HG02588 (cell line): ENCODE results near the gene LYL1.
A peak's percentile ranks its signal among the peaks of the same experiment; 100 is the strongest.

Experiments used
- ATAC-seq: cut with Tn5 transposase; IDR thresholded peaks from one replicate; pipeline ENCODE4 v1.9.1; 2021; ENCODE audit warnings: mild to moderate bottlenecking, moderate library complexity; ENCODE audit not compliant: unreplicated experiment

LYL1 gene

DNA sequence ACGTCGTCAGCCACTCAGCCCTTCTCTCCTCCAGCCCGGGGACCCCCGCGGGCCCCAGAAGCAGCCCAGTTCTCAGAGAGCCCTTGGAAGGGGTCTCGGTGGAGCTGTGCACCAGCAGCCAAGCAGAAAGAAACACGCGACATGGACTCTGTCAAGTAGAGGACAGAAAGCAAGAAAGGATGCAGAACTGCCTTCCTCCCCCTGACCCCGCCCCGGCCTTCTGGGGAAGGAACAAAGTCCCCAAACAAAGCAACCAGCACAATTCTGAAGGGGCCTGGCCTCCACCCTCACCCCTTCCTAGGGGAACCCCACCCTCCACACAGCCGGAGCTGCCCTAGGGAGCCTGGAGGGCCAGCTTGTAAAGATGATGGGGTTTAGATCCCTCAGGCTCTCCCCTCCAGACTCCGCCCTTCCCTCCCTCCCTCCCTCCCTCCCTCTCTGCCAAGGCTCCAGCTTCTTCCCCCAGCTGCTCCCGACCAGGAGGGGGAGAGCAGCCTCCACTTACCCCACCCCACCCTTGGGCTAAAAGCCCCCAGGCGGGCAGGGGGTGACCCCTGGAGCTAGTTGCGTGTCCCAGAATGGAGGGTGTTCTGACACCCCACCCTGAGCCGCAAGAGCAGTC is 7.8 kb downstream of the LYL1 start:
- no peak for ATAC-seq

DNA sequence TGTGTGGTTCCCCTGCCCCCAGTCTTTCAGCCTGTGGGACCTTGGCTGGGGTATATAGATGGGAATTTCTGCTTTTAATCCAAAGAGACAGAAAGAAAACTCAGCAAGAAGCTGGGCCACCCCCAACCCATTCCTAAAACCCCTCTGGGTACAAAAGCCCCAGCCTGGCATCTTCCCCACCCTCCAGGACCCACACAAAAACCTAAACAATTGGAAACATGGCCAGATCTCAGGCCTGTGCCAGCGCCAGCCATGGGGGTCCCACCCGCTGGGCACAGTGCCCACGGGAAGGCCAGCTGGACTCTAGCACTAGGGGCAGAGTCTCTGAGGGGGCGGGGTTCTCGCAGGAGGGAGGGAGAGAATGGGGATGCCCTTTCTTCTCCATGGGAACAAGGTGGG is 8.6 kb downstream of the LYL1 start:
- no peak for ATAC-seq

DNA sequence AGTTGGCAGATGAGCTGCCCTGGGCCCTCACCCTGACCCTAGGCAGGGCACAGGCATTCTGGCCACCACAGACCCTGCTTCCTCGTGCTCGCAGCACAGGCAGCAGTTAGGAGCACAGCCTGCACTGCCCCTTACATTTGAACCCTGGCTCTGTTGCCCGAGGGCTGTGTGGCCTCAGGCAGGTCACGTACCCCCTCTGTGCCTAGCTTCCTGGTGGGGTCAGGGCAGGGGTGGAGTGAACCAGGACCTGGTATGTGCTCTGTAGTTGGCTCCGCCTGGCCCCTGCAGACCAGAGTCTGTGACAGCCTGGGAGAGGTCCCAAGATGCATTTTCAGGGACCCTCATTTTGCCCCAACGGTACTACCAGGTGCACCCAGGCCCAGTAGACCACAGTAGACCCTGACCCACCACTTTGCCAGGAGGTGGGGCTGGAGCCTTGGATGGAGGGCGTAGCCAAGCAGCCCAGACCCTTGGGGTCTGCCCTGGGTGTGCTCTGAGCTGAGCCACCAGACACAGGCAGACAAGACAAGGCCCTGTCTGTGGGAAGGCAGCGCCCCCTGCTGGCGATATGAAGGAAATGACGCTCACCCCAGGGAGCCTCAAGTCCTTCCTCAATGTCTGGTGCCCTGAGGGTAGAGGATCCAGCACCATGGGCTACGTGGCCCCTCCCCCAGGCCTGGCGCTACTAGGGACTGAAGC is 9.1 kb downstream of the LYL1 start:
- ATAC-seq, result peak; percentile 48

DNA sequence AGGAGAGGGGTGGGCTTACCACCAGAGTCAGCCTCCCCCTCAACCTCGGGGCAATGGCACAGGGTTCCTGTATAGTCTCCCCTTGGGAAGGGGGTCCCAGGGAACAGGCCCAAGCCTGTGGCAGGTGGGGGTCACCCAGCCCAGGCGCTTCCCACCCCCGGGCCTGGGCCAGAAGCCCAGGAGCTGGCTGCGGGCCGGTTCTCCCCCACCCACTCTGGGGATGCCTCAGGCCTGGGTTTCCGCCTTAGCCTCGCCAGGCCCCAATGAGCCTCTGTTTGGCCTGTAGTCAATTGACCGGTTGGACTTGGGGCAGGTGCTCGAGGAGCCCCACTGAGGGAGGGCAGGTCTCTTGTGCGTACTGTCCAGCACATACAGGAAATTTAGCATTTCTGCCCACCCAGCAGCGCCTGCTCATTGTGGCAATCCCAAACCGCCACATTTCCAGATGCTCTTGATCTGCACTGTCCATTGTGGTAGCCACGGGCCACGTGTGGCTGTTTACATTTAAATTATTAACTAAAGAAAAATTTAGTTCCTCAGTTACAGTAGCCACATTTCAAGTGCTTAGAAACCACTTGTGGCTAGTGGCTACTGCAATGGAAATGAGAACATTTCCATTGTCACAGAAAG is 9.9 kb downstream of the LYL1 start:
- ATAC-seq, result no peak

DNA sequence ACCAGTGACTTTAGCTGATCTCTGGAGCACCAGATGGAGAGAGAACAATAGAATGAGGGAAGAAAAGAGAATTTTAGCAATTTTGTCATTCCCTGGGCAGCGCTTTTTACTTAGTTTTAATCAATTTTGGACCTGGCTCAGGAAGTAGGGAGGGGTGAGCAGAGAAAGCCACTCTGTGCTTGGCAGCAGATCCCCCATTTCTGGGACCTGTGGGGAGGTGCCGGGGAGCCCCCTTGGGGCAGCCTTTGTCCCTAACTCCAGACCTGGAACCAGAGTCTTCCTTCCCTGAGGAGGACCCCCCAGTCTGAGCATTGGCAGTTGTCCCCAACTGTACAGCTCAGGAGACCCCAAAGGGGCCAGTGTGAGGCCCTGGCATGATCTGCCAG is 10.5 kb downstream of the LYL1 start:
- no peak for ATAC-seq

DNA sequence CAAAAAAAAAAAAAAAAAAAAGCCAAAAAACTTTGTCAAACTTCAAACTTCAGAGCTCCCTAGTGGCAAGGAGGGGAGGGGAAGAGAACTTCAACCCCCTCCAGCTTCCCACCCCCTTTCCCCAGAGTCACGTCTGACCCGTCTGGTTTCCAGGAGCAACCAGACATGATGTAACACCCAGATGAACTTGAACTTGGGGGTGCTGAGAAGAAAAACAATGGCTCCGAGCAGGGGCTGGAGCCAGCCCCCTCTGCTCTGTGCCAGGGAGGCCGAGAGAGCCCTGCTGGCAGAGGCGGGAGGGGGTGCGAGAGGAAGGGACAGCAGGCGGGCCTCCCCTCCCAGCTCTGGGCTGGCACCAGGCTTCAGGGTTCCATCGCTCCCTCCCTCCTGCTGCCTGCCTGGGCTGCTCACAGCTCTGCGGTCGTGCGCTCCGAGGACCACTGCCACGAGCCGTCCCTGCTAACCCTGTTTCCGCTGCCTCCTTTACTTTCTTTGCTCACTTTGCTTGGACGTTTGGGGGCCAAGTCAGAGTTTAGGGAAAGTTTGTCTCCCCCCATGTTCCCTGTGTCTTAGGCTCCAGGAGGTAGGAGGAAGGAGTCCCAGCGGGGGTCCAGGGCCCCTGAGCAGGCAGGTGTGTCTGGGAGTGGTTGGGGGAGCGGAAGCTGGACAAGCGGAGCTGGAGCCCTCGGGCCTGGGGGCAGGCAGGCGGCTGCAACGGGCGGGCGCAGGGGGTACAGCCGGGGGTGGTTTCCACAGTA is 11.1 kb downstream of the LYL1 start:
- no peak for ATAC-seq

DNA sequence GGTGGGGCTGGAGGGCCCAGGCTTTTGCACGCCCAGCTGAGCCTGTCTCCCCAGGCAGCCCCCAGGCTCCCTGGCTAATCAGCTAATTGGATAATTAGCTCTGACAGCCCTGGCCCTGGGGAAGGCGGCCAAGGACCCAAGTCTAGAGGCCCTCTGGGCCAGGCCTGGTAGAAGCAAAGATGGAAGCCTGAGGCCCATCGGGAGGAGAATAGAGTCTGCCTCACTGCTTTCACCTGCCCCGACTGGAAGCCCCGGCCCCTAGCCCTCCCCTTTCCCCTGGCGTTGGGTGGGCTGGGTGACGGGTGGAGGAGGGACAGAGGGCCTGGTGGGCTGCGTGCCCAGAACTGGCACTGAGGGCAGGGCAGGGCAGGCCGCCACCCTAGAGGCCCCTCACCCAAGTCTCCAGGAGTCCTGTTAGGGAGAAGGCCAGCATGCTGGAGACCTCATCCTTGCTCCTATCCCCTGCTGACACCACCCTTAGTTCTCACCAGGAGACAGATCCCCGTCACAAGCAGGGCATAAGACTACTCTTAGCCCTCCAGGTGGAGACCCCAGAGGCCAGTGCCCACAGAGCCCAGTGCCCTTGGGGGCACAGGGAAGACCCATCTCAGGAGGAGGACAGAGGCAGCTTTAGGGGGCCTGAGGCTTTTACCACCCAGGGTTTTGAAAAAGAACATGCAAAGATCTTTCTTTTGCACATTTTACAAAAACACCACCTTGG is 12.0 kb downstream of the LYL1 start:
- no peak for ATAC-seq

DNA sequence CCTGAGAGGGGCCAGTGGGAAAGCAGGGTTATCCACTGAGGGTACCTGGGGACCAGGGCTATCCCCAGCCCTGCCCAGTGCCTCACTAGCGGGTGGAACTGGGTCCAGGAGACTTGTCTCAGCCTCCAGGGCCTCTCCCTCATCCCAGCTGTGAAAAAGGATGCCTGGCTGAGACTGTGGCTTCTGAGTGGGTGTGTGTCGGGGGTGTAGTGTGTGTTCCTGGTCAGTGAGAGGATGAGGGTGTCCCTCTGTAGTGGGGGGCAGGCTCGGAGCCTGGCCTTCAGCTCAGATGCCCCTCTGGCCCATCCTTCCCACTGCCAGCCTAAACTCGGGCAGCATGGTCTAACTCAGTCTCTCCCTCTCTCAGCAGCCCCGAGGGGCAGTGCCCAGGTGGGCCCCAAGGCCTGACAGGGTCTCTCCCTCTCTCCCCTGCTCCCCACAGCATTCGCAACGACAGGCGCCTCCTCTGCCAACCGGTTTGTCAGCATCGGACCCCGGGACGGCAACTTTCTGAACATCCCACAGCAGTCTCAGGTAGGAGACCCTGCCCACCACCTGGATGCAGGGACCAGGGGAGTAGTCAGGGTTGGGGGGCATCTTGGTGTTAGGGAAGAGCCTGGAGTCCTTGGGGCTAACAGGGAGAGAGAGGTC is 12.7 kb downstream of the LYL1 start:
- no peak for ATAC-seq

DNA sequence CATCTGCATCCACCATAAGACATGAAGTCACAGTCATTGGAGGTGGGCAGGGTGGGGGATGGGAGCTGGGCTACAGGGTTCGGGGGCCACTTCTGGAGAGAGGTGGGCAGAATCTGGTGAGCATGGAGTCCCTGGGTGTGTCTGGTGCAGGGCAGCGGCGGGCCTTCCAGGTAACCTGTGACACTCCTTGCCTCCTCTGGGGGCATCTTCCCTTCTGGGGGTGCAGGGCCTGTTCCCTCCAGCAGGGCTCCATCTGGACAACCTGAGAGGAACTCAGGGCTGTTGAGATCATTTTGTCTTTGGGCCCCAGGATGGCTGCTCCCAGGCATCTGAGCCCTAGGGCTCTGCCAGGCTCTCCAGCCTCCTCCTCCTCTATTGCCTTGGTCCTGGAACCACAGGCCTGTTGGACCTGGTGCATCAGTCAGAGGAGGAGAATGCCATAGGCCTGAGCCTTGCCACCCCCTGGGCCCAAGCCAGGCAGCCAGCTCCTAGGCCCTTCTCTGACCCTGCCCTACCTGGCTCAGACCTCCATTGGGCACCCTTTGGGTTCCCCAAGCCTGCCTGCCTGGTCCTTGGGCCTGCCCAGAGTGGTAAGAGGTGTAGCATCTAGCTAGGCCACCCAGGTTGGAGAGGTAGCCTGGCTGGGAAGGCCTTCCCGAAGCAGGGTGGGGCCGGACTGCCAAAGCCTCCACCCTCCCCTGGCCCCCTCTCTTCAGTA is 13.4 kb downstream of the LYL1 start:
- ATAC-seq, result no peak

DNA sequence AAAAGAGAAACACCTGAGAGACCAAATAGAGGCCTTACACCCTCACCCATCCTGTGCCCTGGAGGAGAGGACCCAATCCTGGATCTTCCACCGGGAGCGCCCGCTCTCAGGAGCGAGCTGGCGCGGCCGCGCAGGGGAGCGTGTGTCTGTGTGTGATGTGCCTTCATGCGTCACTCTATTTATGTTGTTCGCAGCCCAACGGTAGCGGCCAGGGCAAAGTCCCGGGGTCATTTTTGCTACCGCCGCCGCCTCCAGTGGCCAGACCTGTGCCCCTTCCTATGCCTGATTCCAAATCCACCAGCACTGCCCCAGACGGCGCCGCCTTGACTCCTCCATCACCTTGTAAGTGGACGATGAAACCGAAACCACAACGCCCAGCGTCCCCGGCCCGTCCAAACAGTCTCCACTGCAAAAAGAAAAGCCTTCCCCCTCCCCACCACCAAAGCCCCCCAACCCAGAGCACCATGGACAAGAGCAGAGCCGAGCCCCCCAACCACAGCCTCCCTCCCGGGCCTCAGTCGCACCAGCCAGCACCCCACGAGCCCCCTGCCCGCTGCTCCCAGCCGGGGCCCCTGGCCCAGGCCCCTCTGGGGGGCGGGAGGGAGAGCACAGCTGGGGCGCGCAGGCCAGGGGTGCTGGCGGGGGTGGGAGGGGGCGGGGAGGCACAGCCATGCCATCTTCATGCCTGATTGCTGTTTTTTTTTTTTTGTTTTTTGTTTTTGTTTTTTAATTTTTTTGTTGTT is 14.7 kb downstream of the LYL1 start:
- ATAC-seq, result no peak

DNA sequence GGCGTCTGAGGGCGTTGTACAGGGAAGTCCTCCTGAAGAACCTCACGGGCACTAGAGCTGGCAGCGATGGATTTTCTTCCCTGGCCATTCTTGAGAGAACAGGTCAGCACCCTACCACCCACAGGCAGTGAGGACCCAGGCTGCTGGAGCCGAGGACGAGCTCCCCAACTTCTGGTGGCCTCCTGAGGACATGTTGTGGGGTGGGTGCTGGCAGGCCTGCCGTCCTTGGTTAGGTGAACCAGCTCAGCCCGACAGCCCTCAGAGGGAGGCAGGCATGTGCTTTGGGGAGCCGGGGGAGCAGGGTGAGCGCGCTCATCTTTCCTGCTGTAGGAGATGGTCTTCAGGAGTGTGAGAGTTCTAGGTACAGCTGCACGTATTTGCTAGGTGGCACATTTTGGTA is 15.4 kb downstream of the LYL1 start:
- no peak for ATAC-seq

DNA sequence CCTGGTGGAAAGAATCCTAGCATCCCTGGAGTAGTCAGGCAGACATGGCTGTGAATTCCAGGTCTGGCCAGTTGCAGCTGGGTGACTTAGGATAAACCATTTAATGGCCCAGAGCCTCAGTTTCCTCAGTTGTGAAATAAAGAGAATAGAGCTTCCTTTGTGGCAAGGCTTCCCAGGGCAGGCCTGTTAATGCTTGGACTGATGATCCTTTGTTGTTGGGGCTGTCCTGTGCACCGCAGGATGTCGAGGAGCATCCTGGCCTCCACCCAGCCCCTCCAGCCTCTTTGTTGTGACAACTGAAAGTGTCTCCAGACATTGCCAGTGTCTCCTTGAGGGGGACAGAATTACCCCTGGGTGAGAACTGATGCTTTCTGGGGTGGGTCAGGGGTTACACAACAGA is 16.3 kb downstream of the LYL1 start:
- no peak for ATAC-seq

DNA sequence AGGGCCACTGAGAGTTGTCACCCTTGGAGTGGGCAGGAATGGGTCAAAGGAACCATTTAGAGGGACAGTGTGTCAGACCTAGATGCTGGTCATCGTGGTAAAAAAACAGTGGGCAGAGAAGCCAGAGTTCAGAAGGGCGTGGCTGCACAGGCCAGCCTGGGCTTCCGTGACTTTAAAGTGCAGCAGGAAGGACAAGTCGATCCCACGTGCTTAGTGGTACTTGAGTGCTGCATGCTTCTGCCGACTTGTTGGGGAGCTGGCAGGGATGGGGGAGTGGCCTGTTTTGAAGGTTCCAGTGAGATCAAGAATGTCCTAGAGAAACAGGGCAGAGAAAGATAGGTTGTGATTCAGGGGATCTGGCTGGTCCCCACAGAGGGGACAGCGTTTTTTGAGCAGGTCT is 17.0 kb downstream of the LYL1 start:
- ATAC-seq, result no peak

DNA sequence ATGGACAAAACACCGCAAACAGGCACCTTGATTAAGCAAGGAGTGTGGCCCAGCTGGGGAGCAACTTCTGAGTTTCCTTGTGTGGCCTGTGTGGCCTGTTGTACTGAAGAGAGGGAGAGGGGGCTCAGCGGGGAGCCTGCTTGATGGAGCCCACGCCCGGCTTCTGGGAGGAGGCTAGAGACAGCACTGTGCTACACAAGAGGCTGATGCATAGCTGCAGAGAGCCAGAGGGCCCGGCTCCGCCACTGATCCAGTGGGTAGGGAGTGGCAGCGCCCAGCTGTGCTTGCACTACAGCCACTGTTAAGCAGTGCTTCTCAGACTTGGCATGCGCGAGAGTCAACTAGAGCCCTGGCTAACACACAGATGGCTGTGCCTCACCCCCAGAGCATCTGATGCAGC is 19.0 kb downstream of the LYL1 start:
- no peak for ATAC-seq

DNA sequence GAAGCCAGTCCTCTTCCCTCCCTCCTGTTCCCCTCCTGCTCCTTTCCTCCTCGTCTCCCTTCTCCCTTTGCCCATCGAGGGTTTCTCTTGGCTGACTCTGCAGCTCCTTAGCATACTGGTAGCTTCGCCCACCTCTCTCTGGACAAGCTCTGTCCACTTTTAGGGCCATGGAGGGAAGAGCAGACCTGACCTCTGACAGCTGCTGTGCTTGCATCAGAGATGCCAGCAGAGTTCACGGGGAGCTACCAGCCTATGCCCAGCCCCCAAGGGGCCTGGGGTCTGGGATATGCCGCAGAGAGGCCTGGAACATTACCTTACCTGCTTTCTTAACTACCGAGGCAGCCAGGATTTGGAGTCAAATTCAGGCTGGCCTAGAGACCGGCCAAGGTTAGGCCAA is 19.7 kb downstream of the LYL1 start:
- no peak for ATAC-seq

DNA sequence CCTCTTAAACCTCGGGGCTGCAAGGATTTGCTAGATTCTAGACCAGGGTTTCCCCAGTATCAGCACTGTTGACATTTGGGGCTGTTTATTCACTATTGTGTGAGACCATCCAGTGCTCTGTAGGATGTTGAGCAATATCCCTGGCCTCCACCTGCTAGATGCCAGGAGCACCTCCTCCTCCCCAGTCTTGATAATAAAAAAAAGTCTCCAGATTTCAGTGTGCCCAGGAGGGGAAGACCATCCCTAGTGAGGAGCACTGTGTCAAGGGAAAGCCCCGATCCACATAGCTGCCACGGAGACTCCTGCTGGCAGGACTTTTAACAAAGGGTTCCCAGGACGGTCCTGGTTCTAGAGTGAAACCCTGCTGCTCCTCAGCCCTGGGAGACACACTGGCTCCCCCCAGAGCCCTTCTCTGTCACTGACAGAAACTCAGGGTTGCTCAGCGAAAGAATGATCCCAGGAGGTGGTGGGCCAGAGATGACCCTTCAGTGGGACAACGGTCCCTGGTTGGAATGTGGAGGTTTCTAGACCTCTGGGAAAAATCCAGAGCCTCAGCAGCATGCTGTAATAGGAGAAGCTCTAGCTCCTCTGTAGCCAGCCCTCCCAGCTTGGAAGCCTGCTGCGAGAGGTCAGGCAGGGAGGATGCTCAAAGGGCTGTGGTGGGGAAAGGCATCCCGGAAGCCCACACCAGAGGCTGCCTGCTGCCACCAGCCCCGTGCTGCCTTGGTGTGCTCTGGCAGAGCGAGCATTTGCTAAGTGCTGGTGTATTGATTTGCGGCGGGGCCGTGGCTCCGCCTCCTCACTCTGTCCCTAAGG is 20.3 kb downstream of the LYL1 start:
- ATAC-seq, result no peak

DNA sequence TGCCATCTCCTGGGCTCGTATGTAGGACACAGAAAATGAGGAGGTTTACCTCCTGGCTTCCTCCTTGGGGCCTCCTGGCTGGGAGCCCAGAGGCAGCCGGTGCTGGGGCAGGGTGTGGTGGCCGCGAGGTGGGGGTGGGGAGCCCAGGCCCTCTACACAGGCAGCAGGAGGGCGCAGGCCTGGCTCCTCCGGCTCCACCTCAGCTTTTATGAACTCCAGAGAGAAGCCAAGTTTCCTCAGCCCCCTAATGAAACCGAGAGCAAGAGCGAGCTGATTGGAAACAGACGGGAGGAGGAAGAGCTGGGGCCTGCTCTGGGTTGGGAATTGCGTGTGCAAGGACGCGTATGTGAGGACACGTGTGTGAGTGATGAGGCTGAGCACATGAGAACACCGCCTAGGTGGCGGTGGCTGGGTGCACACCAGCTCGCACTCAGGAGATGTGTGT is 23.1 kb downstream of the LYL1 start:
- no peak for ATAC-seq

DNA sequence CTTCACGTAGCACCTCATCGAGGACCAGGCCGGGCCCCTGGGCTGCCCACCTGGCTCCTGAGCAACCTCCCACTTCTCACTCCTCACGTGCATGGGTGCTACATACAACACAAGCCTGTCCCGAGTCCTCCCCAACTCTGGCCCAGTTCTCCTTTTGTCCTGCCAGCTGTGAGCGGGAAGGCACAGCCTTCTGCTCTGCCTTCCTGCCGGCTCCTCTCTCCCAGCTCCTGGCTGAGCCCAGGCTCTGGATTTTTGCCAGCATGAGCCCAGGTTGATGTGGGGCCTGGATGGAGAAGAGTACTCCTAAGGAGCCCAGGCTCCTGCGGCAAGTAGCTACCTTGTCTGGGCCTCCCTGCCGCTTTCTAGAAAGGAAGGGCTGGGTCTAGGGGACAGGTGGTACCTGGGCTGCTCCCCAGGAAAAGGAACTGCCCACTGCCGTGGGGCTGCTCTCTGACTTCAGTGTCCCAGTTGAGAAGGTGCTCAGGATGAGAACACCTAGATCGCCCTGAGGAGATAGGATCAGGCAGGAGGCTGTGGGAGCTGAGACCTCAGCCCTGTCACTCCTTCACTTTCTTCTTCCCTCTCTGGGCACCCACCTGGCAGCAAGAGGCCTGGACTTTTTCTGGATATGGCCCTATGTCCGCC is 23.6 kb downstream of the LYL1 start:
- ATAC-seq, result no peak
